Measurements from ENCODE around the gene SH3RF1. TPM values are rescaled to one million over a fixed set of nuclear protein-coding genes. Genes with fewer than 3 reads are reported as not detected.

The SH3RF1 gene
- total and polyA plus RNA-seq, 2 of the 8 experiments (the other 6 are each of a cell fraction or from before 2014, with no cell fraction given), result 6.9 to 15.1 TPM

GRCh38 chr4:169272265-169272886 lies 1.6 kb upstream of the SH3RF1 start:
- no peak overlapping the region for H3K56ac ChIP-seq (replicated peaks; ENCODE audit: insufficient read length, low read depth, low read length)
- H3K14ac ChIP-seq (ENCODE audit: insufficient read length), result no peak overlapping the region
- peak overlapping the region in 1 of 4 experiments; percentile 83; a peak in 2 of 8 replicates for H3K4me3 ChIP-seq (ENCODE audit: extremely low read depth in 1 of 4, insufficient read depth in 2 of 4, low read depth in 3 of 4, low read length in 4 of 4)
- no peak overlapping the region for H2BK20ac ChIP-seq (ENCODE audit: low read length)
- H2BK12ac ChIP-seq (ENCODE audit: low read depth, low read length), result no peak overlapping the region
- H3K36me3 ChIP-seq (ENCODE audit: control insufficient read depth in 2 of 4, insufficient read depth in 4 of 4, low read length in 3 of 4), result no peaks in the 10 kb centered on the region
- H4K8ac ChIP-seq (ENCODE audit: extremely low read depth, insufficient read depth, low read length), result no peak overlapping the region
- no peaks in the 10 kb centered on the region for H4K20me1 ChIP-seq (replicated peaks in 1 of 2; ENCODE audit: control insufficient read depth in 1 of 2, insufficient read depth in 2 of 2, low read length in 2 of 2)
- H3K18ac ChIP-seq (ENCODE audit: extremely low read depth, low read length), result no peak overlapping the region
- H3K27me3 ChIP-seq (replicated peaks in 1 of 4; ENCODE audit: control insufficient read depth in 3 of 4, extremely low read depth in 1 of 4, insufficient read depth in 3 of 4, low read length in 3 of 4), result no peaks in the 10 kb centered on the region; a peak in 2 of 7 replicates
- peaks cover 0 to 11% (median 5%) of the 10 kb centered on the region in 4 experiments; a peak in 2 of 7 replicates for H3K4me1 ChIP-seq (replicated peaks in 1 of 4; ENCODE audit: control insufficient read depth in 3 of 4, insufficient read depth in 4 of 4, low read length in 3 of 4)
- H3K4ac ChIP-seq (replicated peaks; ENCODE audit: insufficient read length, low read depth, low read length), result no peak overlapping the region
- TF ChIP-seq TEAD4 (IDR thresholded peaks at IDR 0.05; ENCODE audit: low read depth, low read length), result no peak
- TF ChIP-seq KDM1A (IDR thresholded peaks at IDR 0.05; ENCODE audit: borderline replicate concordance, low read length), result no peak
- no peak for TF ChIP-seq TAF1 (IDR thresholded peaks at IDR 0.05; ENCODE audit: low read depth, low read length)
- no peak for TF ChIP-seq HDAC6 (IDR thresholded peaks at IDR 0.05; ENCODE audit: low read depth, low read length)
- TF ChIP-seq CBX5 (IDR thresholded peaks at IDR 0.05; ENCODE audit: low read depth, low read length), result no peak
- TF ChIP-seq SIRT6 (IDR thresholded peaks at IDR 0.05; ENCODE audit: low read length), result no peak
- no peak for TF ChIP-seq KDM4A (IDR thresholded peaks at IDR 0.05; ENCODE audit: low read depth, low read length, severe bottlenecking)
- TF ChIP-seq CTBP2 (IDR thresholded peaks at IDR 0.05; ENCODE audit: borderline replicate concordance, insufficient read depth, insufficient read length, low read length), result no peak
- TF ChIP-seq YY1 (IDR thresholded peaks at IDR 0.05; ENCODE audit: low read depth, low read length), result no peak
- TF ChIP-seq EGR1 (IDR thresholded peaks at IDR 0.05; ENCODE audit: borderline replicate concordance, low read depth, low read length), result no peak
- TF ChIP-seq SP1 (IDR thresholded peaks at IDR 0.05; ENCODE audit: low read depth, low read length), result no peak
- no peak for TF ChIP-seq RFX5 (IDR thresholded peaks at IDR 0.05; ENCODE audit: borderline replicate concordance, low read depth, low read length)
- TF ChIP-seq GTF2F1 (IDR thresholded peaks at IDR 0.05; ENCODE audit: borderline replicate concordance, low read depth, low read length), result no peak
- TF ChIP-seq JUND (IDR thresholded peaks at IDR 0.05; ENCODE audit: low read length), result no peak
- FAIRE-seq, result no peak
- no peak overlapping the region for H3K9ac ChIP-seq (replicated peaks in 1 of 4; ENCODE audit: extremely low read depth in 1 of 4, low read depth in 3 of 4, low read length in 3 of 4)
- H3K9me3 ChIP-seq (ENCODE audit: insufficient read depth in 2 of 2, low read depth in 1 of 2, low read length in 1 of 2), result no peaks in the 10 kb centered on the region
- no peak overlapping the region for H4K91ac ChIP-seq (replicated peaks; ENCODE audit: insufficient read length, low read length)
- H4K5ac ChIP-seq (ENCODE audit: insufficient read length, low read depth, low read length), result no peak overlapping the region
- no peak overlapping the region for H2BK120ac ChIP-seq (replicated peaks; ENCODE audit: low read depth, low read length)
- no peak overlapping the region for H2AFZ ChIP-seq (ENCODE audit: low read length)
- no peak overlapping the region for H3K23ac ChIP-seq (ENCODE audit: insufficient read length)
- 72% methylated on average over 3 of the region's 3 CpGs; no CpG with 5 or more reads in 1 of the 2 experiments for WGBS, 2 experiments (ENCODE audit: extremely low coverage in 1 of 2, insufficient coverage in 1 of 2, insufficient read length in 1 of 2, insufficient replicate concordance in 2 of 2, low coverage in 1 of 2, low lambda C conversion rate in 2 of 2, missing lambda C conversion rate in 1 of 2)
- ChIA-PET POLR2A (ENCODE audit: partially characterized antibody) (no interaction called here), CTCF (ENCODE audit: partially characterized antibody) (interaction anchor here (0.9 to 1.9 kb wide), 5 partner anchors 10 to 227 kb away, joined by 3 to 7 read pairs (median 4); no protein-coding TSS in a partner anchor)
- no peaks in the 10 kb centered on the region for H3K79me1 ChIP-seq (ENCODE audit: low read depth, low read length)
- no peak for DNase-seq (ENCODE audit: low read depth in 1 of 2, low spot score in 2 of 2)
- H3K79me2 ChIP-seq (ENCODE audit: control insufficient read depth in 1 of 2, insufficient read depth in 2 of 2, low read length in 2 of 2), result peaks cover 0 to 26% of the 10 kb centered on the region in 2 experiments; a peak in 2 of 4 replicates
- H3K4me2 ChIP-seq (ENCODE audit: insufficient read depth in 1 of 2, low read depth in 2 of 2, low read length in 2 of 2), result peak overlapping the region in 1 of 2 experiments; percentile 76; a peak in 2 of 4 replicates
- no peak overlapping the region for H2BK15ac ChIP-seq (ENCODE audit: low read length)
- H3K27ac ChIP-seq (ENCODE audit: low read depth, low read length), result no peak overlapping the region
- H2BK5ac ChIP-seq (ENCODE audit: low read depth, low read length), result no peak overlapping the region
- no peak overlapping the region for H2AK5ac ChIP-seq (ENCODE audit: low read depth, low read length)
- H3K23me2 ChIP-seq (ENCODE audit: low read depth, low read length), result peaks cover 5% of the 10 kb centered on the region; the same call in 1 of the 2 replicates
